Stimulated activated CD4-positive, alpha-beta T cell treated with anti-CD3 and anti-CD28 coated beads, Interleukin-12 subunit alpha, Interleukin-12 subunit beta, amount 100 ng/mL, for 24 hours (primary cell): ENCODE data around the gene MYO7B.
A peak's percentile ranks its signal among the peaks of the same experiment; 100 is the strongest.

ENCODE experiments used
- DNase-seq, 2 experiments: peaks; one replicate each; pipeline ENCODE4 v3.0.0-alpha.2; 2020; ENCODE audit warnings: low read depth in 2 of 2

Gene MYO7B

DNA sequence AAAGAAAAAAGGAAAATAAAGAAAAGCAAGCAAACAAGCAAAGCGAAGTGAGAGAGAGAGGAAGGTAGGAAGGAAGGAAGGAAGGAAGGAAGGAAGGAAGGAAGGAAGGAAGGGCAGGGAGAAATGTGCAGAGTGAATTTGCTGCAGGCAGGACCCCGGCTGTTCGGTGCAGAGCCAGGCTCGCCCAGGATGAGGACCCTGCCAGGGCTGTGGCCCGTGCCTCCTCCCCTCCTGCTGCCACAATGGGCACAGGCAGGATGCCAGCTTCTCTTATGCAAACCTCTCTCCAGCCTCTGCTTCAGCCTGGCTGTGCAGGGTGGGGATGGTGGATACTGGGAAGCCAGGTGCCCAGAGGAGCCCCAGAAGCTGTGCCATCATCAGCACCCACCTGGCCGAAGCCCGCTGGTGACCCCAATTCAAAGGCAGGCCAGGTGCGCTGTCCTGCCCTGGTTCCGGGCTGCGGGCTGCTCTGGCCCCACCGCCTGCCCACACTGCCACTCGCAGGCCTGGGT, 113.7 kb downstream of the MYO7B start:
- no peak for DNase-seq

DNA sequence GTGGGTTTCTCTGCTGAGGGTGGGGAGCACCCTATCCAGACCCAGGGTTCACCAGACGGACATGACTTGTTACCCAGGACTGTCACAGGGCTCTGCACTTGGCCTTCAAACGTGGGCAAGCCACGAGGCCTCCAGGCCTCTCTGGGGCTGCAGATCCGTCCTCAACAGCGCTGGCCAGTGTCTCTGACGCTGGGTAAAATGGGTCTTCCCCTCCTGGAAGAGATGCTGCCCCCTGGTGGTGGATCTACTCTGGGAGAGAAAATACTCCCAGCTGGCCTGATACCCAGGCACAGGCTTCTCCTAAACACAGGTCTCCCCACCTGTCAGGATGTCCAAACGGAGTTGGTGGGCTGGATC, 114.2 kb downstream of the MYO7B start:
- DNase-seq: peak; percentile 62 to 88

DNA sequence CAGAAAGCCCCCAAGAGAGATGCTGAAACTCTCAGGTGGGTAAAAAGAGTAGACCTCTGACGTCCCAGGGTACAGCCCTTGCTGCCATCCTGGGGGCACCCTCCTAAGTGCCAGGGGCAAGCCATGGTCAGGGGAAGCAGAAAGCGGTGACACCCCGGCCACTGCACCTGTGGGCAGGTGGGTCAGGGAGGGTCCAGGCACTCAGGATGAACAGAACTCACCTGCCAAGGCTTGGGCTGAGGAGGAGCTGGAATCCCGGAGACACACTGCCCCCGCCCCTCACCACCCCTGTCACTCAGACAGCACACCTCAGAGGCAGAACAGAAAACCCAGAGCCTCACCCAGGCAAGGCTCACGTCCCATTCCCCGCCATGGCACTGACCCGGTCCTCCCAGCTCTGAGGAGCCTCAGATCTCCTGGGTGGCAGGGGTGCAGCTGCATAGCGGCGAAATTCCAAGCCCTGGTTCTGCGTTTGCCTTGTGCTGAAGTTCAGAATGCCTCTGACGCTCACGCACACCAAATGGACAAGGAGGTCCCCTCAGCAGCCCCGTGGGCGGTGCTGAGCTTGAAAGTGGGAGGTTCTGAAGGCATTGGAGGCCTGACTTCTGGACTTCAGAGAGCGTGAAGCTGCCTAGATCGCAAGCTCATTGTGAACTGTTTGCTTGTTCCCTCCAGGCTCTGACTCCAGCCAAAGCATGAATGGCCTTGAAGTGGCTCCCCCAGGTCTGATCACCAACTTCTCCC, 114.7 kb downstream of the MYO7B start:
- DNase-seq: no peak

DNA sequence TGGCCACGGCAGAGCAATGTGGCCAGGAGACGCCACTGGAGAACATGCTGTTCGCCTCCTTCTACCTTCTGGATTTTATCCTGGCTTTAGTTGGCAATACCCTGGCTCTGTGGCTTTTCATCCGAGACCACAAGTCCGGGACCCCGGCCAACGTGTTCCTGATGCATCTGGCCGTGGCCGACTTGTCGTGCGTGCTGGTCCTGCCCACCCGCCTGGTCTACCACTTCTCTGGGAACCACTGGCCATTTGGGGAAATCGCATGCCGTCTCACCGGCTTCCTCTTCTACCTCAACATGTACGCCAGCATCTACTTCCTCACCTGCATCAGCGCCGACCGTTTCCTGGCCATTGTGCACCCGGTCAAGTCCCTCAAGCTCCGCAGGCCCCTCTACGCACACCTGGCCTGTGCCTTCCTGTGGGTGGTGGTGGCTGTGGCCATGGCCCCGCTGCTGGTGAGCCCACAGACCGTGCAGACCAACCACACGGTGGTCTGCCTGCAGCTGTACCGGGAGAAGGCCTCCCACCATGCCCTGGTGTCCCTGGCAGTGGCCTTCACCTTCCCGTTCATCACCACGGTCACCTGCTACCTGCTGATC, 115.4 kb downstream of the MYO7B start:
- no peak for DNase-seq

DNA sequence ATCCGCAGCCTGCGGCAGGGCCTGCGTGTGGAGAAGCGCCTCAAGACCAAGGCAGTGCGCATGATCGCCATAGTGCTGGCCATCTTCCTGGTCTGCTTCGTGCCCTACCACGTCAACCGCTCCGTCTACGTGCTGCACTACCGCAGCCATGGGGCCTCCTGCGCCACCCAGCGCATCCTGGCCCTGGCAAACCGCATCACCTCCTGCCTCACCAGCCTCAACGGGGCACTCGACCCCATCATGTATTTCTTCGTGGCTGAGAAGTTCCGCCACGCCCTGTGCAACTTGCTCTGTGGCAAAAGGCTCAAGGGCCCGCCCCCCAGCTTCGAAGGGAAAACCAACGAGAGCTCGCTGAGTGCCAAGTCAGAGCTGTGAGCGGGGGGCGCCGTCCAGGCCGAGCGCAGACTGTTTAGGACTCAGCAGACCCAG, 115.9 kb downstream of the MYO7B start:
- no peak for DNase-seq

DNA sequence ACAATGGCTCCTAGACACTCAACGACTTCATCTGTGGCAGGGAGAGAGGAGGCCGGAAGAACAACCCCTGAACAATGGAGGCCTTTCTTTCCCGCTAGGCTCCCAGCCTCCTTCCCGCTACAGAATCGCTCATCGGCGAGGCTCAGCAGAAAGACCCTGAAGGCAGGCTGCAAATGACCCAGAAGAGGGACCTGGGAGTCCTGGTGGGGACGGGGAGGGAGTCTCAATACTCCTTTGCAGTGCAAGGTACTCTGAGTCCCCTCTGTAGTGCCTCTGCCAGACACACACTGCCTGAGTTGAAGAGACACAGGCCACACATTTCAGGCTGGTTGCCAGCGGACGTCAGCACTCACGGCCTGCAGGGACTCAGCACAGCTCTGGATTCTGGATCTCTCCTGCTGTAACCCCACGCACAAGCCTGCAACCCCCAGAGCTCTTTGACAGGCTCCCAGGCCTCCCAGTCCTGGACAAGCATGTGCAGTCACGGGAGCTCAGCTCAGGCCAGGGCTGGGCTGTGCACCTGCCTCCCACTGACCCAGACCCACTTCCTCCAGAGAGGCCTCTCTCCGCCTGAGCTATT, 116.6 kb downstream of the MYO7B start:
- DNase-seq: no peak

DNA sequence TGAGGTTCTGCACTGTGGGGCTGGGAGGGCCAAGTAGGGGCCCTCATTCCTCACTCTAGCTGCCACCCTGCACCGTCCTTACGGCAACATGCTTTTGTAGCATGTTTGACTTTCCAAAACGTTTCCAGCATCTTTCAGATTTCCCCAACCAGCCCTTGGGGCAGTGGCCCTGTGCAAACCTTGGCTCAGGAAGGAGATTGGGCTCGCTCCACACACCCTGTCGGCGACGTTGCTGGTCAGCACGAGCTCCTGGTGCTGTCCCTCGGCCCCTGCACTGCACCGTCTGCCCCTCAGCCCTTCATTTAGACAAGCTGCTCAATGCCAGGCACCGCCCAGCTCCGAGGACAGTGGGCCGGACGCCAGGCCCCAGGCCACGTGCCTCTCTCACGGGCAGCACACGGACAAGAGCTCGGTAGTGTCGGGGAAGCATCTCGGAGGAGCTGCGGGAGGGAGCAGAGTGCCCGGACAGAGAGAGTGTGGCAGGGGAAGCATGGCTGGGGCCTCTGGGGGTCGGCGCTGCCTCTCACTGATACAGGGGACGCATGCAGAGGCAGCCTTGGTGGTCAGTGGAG, 117.4 kb downstream of the MYO7B start:
- DNase-seq: no peak

DNA sequence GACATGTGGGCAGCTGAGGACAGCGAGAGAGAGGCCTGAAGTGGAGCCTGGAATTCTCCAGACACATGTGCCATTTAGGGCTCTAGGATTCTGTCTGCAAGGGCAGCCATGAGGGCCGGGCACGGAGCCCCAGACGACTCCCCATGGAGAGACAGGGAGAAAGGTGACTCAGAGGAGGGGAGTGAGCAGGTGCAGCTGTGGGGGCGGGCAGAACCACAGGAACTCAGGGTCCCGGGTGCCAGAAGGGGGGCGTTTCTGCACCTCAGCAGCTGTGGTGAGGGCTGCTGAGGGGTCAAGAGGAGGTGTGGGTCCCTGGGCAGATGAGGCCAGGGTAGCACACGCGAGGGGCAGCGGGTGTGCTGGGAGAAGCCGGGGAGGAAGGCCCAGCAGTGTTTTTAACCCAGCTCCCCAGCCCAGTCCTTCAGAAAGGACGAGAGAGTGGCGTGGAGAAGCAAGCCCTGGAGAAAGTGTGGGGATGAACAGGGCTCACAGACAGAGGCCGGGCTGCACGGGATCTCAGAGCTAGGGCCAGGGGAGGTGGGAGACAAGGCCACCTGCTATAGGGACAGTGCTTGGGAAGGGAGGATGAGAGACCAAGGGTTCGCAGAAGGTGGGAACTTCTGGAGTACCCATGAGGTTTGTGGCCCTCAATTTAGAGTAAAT, 118.1 kb downstream of the MYO7B start:
- no peak for DNase-seq

DNA sequence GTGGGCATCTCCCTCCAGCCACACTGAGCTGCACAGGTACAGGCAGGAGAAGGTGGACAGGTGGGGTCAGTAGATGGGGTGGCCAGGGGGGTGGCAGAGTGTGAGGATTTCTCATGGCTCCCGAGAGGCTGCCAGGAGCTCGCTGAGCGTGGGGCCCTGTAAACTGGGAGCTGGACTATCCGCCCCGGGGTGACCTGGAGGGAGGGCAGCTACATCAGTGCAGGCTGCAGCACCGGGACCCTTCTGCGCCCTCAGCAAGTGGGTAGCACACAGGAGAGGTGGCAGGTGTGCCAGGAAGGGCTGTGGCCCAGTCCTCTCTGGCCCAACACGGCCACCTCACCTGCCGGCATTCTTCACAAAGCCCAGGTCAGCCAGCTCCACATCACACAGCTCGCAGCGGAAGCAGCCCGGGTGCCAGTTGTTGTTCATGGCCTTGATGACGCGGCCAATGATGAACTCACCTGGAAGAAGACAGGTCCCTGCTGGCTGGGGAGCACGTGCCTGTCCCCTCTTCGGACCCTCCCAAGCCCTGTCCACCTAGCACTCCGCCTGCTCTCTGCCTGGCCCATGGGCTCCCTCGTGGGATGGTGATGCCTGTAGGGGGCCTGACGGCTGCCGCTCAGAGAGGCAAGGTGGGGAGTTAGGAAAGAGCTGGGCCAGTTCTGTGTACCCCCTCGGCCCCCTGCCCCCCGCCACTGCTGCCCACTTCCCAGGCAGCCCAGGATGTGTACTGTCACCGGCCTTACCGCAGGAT, 118.8 kb downstream of the MYO7B start:
- no peak for DNase-seq

DNA sequence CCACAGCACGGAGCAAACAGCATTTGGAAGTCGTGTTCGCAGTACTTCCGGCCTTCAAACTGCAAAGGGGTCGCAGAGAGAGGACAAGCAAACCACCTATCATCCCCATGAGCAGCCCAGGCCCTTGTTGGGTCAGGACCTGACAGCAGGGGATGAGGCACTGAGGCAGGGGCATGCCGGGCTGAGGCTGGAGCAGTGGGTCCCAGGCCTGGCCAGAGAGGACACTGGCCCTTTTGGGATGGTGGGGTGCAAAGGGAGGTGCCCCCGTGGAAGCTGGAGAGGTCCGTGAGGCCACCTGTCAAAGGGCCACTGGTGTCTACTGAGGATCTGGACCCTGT, 119.3 kb downstream of the MYO7B start:
- no peak for DNase-seq

DNA sequence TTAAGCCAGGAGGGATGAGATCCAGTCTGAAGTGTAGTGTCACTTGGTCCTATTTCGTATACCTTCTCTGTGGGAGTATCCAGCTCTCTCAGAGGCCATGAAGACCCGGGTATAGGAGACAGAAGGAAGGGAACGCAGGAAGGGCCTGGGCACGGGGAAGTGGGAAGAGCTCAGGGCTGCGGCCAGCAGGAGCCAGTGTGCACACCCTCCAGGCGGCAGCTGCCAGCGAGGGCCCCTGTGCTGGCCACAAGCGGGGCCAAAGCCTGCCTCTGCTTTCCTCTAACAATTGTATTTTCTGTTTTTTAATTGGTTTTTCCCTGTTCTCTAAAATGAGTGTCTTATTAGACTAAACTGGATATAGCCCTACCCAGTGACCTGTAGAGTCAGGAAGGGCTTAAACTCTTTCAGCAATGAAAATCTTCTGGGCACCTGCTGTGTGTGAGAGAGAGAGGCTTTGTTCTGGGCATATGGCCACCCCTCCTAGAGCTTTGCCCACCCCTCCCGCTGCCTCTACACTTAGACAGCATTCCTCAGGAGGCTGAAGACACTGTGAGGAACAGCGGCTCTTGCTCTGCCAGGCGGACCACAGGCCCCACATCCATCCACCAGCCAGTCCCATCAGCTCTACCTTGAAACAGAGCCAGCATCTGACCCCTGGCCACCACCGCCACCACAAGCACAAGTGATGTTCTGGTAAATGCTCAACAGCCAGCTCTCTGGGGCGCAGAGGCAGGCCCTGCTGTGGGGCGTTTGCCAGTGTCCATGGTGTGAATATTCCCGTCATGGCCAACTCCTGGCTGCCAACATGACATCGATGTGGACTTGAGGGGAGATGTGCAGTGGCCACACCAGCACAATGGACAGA, 120.0 kb downstream of the MYO7B start:
- DNase-seq: no peak

DNA sequence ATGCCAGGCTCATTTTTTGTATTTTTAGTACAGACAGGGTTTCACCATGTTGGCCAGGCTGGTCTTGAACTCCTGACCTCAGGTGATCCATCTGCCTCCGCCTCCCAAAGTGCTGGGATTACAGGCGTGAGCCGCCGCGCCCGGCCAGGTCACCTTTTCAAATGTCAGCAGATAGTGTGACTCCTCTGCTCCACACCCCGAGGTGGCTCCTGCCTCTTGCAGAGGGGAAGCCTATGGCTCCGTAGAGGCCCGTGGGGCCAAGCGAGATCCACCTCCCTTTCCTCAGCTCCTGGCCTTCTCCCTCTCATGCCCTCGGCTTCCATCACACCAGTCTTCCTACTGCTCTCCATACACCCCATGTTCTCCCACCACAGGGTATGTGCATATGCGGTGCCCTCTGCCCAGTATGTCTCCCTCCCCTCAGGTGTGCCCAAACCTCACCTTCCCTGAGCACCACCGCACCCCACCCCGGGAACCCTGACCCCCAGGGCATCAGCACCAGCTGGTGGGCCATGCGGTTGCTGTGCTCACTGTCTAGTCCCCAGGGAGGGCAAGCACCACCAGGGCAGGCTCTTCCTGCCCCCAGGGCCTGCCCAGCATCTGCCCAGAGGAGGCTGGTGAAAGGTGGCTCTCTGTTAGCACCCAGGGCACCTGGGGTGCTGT, 121.2 kb downstream of the MYO7B start:
- no peak for DNase-seq

DNA sequence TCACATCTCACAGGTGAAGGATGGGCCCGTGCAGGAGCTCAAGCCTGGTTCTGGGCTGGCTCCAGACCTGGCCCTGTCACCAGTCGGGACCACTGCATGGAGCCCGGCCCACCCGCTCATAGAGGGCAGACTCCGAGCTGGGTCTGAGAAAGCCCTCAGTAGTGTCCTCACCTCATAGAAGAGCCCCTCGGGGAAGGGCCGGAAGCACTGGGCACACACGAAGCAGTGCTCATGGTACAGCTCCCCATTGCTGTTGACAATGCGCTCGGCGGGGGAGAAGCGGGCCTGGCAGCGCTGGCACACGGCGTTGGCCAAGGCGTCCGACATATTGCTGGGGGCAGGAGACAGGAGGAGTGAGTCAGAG, 121.7 kb downstream of the MYO7B start:
- DNase-seq: no peak

DNA sequence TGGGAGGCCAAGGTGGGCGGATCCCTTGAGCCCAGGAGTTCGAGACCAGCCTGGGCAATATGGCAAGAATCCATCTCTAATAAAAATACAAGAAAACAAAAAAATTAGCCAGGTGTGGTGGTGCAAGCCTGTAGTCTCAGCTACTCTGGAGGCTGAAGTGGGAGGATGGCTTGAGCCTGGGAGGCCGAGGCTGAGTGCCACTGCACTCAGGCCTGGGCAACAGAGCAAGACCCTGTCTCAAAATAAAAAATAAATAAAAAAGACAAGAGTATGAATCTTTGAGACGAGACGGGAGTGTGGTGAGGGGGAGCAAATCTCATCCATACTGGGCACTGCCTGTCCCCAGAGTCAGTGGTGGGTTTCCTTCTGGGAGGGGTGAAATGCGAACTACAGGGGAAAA, 122.7 kb downstream of the MYO7B start:
- no peak for DNase-seq

DNA sequence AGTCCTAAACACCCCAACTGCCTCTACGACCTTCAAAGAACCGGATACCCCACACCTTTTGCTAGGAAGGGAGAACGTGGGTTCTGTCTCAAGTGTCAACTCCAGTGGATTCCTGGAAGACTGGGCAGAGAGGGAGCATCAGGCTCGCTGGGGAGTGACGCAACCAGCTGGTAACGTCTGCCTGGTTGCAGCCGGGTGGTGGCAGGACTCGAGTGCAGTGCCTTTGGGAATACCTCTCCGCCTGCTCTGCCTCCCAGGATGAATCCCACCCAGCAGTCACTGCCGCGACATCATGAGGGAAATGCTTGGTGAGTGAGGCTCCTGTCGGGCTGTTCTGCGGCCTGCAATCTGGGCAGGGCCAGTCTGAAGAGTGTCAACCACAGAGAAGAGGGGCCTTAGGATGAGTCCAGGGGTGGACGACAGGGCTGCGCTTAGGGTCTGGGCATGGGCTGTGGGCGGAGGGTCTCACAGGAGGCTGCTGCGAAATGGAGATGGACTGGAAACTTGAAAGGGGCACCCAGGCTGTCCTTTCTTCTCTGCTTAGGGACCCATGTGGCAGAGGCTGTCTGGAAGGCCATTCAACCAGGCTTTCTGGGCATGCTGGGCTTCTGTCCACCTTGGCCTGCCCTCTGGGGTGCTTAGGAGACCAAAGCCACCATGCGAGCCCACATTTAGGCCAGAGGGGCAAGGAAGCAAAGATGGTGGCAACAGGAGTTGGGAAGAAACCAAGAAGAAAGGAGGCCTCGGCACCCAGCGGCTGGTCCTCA, 123.3 kb downstream of the MYO7B start:
- DNase-seq: no peak

DNA sequence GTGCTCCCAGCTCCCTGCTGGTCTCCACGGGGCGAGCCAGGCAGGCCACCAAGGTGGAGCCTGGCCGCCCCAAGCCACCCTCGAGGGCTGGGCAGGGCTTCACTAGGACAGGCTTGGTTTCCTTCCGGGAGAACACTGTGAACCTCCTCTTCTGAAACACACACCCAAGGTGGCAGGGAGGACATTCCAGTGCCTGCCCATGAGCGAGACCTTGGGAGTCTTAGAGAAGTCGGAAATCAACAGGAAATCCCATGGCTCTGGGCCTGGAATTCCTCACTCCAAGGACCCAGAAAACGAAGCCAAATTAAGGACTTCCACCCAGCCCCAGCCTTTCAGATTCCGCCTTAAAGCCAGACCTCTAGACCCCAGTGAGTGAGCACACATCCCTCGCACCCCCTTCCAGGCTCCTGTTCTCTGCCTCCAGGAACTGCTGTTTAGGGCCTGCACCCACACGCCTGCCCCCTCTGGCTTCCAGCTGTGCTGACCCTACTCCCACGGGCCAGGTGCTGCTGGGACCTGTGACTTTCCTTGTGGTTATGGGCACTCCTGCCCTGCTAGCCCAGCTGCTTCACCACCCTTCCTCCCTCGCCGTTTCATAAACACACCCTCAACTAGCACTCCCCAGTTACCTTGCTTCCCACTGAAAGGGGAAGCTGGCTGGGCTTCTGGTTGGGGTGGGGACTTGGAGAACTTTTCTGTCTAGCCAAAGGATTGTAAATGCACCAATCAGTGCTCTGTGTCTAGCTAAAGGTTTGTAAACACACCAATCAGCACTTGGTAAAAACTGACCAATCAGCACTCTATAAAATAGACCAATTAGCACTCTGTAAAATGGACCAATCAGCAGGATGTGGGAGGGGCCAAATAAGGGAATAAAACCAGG, 124.2 kb downstream of the MYO7B start:
- no peak for DNase-seq

DNA sequence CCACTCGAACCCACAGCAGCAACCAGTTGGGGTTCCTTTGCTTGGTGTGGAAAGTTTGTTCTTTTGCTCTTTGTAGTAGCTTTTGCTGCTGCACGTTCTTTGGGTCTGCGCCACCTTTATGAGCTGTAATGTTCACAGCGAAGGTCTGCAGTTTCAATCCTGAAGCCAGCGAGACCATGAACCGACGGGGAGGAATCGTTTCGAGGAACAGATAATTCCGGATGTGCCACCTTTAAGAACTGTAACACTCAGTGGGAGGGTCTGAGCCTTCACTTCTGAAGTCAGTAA, 124.8 kb downstream of the MYO7B start:
- no peak for DNase-seq

DNA sequence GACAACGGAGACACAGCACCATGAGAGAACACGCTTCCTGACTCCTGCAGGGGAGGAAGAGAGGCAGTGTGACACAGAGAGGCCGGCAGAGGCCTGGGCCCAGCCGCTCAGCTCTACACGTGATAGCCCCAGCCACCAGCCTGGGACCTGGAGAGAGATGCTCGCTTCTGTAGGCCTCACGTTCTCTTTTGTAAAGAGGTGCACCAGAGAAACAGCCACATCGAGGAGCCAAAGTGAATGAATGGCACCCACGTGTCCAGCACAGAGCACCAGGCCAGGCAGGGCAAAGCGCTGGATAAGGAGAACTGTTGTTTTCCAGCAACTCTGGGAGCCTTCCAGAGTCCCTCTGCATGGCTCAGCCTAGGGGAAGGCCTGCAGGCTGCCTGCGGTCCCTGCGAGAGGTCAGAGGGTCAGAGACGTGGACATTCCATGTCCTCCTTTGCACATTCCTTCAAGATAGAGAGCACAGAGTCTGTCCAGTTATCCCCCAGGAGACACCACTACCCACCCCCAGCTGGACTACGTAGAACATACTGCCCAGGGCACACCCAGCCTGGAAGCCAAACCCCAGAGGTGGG, 125.7 kb downstream of the MYO7B start:
- no peak for DNase-seq
